Frontal cortex (tissue), 4 donors: ENCODE data around the gene BCS1L. TPM values are rescaled to one million over a fixed set of nuclear protein-coding genes. Genes with fewer than 3 reads are reported as not detected.

Experiments
- DNase-seq, 2 donors: peaks; one replicate each; pipeline ENCODE4 v3.0.0; 2012; ENCODE audit warnings: low spot score in 2 of 2
- FAIRE-seq: peaks from 2 replicates; lab custom pipeline; 2012; peaks lifted over from hg19 to GRCh38; lab: Jason Lieb, UNC
- total RNA-seq: library from RNA; depleted of rRNA; stranded (reverse); fragments of >200 nt; gene quantifications from one replicate; pipeline ENCODE4 v1.2.3, GENCODE V29; 2014
- donor health status: control.
- donor health status: control.
- donor health status: control.

BCS1L gene
- total RNA-seq, 1 donor from 2014 or later, result 28.9 TPM

DNA sequence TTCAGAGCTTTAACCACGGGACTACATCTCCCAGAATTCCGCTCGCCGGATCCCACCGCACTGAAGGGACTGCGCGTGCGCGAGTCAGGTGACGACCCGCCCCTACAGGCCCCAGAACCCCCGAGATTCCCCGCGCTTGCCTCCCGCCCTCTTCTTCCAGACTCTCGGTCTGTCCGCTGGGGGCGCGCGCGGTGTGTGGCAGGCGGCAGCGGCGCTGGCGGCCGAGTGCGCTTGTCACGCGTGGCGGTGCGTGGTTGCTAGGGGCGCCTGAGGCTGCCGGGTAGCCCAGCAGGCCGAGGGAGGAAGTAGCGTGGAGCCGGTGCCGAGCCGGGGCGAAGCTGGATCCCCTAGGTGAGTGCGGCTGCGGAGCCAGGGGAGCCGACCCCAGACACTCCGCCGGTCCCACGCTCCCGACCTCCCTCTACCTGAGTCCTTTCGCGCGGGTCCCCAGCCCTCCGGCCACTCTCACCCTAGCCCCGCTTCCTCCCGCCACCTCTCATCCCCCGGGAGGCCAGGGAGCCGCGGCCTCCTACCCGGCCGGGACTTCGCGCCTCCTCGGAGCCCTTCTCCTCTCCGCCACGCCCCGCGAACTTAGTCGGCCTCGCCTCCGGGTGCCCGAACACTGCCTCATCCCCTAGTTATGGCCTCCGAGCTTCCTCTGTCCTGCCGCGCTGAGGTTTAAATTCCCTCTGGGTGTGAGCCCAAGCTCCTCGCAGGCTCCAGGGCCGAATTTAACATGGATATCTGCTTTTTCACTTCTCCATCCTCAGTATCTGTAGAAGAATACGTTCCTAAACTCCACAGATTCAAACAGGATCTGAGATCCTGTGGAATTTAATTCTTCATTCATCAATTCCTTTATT is 51.4 kb downstream of the BCS1L start, which contains the start of gene TTLL4:
Gene TTLL4, plus strand, starts transcription at position 149 of the 863 bp plus-strand sequence. CDS start 26,842 bp downstream, outside the sequence.
- DNase-seq (peak; percentile 94 to 98), FAIRE-seq (no peak)

DNA sequence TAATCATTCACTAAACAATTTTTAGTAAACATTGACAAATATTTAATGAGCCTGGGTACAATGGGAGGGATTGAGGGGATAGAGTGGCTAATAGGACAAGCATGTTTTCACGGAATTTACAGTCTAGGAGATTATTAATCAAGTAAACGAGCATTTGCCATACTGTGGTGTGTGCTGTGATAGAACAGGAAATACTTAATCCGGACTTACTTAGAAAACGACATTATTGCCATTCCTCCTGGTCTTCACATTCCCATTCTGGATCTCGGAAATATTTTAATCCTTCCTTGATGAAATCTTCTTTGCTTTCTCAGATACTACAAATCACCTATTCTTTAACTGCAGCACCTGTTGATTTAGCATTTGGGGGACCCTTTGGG is 52.1 kb downstream of the BCS1L start:
- DNase-seq (no peak), FAIRE-seq (no peak)

Other genes with a start within 250 kb of the BCS1L start
- not detected for gene VIL1, start 240.6 kb upstream of the BCS1L start, total RNA-seq
- gene USP37, start 91.3 kb upstream of the BCS1L start, total RNA-seq, result 34.6 TPM
- 47.3 TPM for gene CNOT9, start 90.8 kb upstream of the BCS1L start, total RNA-seq
- 1.2 TPM for gene PLCD4, start 51.8 kb upstream of the BCS1L start, total RNA-seq
- gene ZNF142, start 60 bp upstream of the BCS1L start, total RNA-seq, result 11.4 TPM
- gene RNF25, start 12.3 kb downstream of the BCS1L start, total RNA-seq, result 28.1 TPM
- gene STK36, start 12.4 kb downstream of the BCS1L start, total RNA-seq, result 16.7 TPM
- gene TTLL4, start 51.2 kb downstream of the BCS1L start, total RNA-seq, result 9.8 TPM
- gene CYP27A1, start 122.5 kb downstream of the BCS1L start, total RNA-seq, result 2.9 TPM
- not detected for gene PRKAG3, start 172.1 kb downstream of the BCS1L start, total RNA-seq
- gene WNT6, start 200.1 kb downstream of the BCS1L start, total RNA-seq, result not detected
- gene WNT10A, start 221.2 kb downstream of the BCS1L start, total RNA-seq, result not detected